Keratinocyte (primary cell): ENCODE data around the gene MTCL1. TPM values are rescaled to one million over a fixed set of nuclear protein-coding genes. Genes with fewer than 3 reads are reported as not detected.

Experiments used
- DNase-seq: peaks from one replicate; pipeline ENCODE4 v3.0.0-alpha.2; 2011; ENCODE audit warnings: low read depth, missing footprints, low spot score
- FAIRE-seq: peaks from 2 replicates; lab custom pipeline; 2011; peaks lifted over from hg19 to GRCh38; lab: Jason Lieb, UNC
- H2AFZ ChIP-seq: 2 replicates; pipeline ENCODE4 v1.6.0; 2012; ENCODE audit warnings: low read length, control low read depth, inconsistent platforms; ENCODE audit not compliant: control insufficient read depth
- H3K27ac ChIP-seq: 2 replicates; pipeline ENCODE4 v1.5.1; 2011; ENCODE audit warnings: low read length; ENCODE audit not compliant: control insufficient read depth, insufficient read depth
- H3K27me3 ChIP-seq: 3 replicates; pipeline ENCODE4 v1.6.0; 2011; ENCODE audit warnings: low read length; ENCODE audit not compliant: control insufficient read depth, insufficient read depth; ENCODE audit errors: extremely low read depth
- H3K36me3 ChIP-seq, 2 experiments: 2 replicates in 1 of 2; 3 replicates in 1 of 2; pipeline ENCODE4 v1.5.1; 2011; ENCODE audit warnings: low read length in 2 of 2, mild to moderate bottlenecking in 1 of 2; ENCODE audit not compliant: control insufficient read depth in 2 of 2, insufficient read depth in 2 of 2; ENCODE audit errors: extremely low read depth in 1 of 2
- H3K4me1 ChIP-seq: 3 replicates; pipeline ENCODE4 v1.5.1; 2011; ENCODE audit warnings: low read length; ENCODE audit not compliant: control insufficient read depth, insufficient read depth; ENCODE audit errors: extremely low read depth
- H3K4me2 ChIP-seq: 3 replicates; pipeline ENCODE4 v1.6.0; 2011; ENCODE audit warnings: low read depth, low read length; ENCODE audit not compliant: control insufficient read depth, insufficient read depth; ENCODE audit errors: extremely low read depth
- H3K4me3 ChIP-seq, 3 experiments: fragments of 200-600 bp in 1 of 3; sonication (generic) in 1 of 3; 2 replicates in 2 of 3; 3 replicates in 1 of 3; pipeline ENCODE4 v1.5.1; 2011 to 2016; ENCODE audit warnings: low read length in 3 of 3, mild to moderate bottlenecking in 3 of 3, control low read depth in 2 of 3, inconsistent platforms in 1 of 3, low read depth in 1 of 3, mixed read lengths in 1 of 3, mixed run types in 1 of 3, moderate library complexity in 1 of 3; ENCODE audit not compliant: control insufficient read depth in 2 of 3, insufficient read depth in 2 of 3; ENCODE audit errors: extremely low read depth in 1 of 3
- H3K79me2 ChIP-seq: 2 replicates; pipeline ENCODE4 v1.6.0; 2012; ENCODE audit warnings: low read length; ENCODE audit not compliant: control insufficient read depth, insufficient read depth
- H3K9ac ChIP-seq: 3 replicates; pipeline ENCODE4 v1.6.0; 2011; ENCODE audit warnings: low read length; ENCODE audit not compliant: control insufficient read depth, insufficient read depth; ENCODE audit errors: extremely low read depth
- H3K9me1 ChIP-seq: 3 replicates; pipeline ENCODE4 v1.6.0; 2011; ENCODE audit warnings: low read length; ENCODE audit not compliant: control insufficient read depth, insufficient read depth; ENCODE audit errors: extremely low read depth
- H3K9me3 ChIP-seq: 2 replicates; pipeline ENCODE4 v1.5.1; 2012; ENCODE audit warnings: low read depth, low read length; ENCODE audit not compliant: control insufficient read depth
- H4K20me1 ChIP-seq: 3 replicates; pipeline ENCODE4 v1.6.0; 2011; ENCODE audit warnings: low read length; ENCODE audit not compliant: control insufficient read depth, insufficient read depth; ENCODE audit errors: extremely low read depth
- CTCF ChIP-seq, 3 experiments: IDR thresholded peaks in 1 of 3; conservative IDR thresholded peaks in 1 of 3; optimal IDR thresholded peaks in 1 of 3; 2 replicates in 2 of 3; 3 replicates in 1 of 3; pipeline versions ENCODE3 to v1.5.1; 2011; ENCODE audit warnings: low read length in 3 of 3, mild to moderate bottlenecking in 3 of 3, moderate library complexity in 2 of 3, control low read depth in 1 of 3, inconsistent platforms in 1 of 3; ENCODE audit not compliant: insufficient read depth in 2 of 3; ENCODE audit errors: extremely low read depth in 1 of 3
- EZH2 ChIP-seq: IDR thresholded peaks from one replicate; pipeline ENCODE4 v1.6.1; 2012; ENCODE audit warnings: inconsistent platforms, mild to moderate bottlenecking, low read length, moderate library complexity
- dilution Hi-C: fragments of 300-500 bp; cut with MboI; formaldehyde crosslinking; loops from one replicate; pipeline ENCODE4 v1.7.0; 2020; ENCODE audit warnings: low sequenced_read_pairs; ENCODE audit not compliant: extremely low pct_ligation_motif_present
- polyA plus RNA-seq, 5 experiments: library from polyadenylated mRNA; depleted of rRNA in 3 of 5; stranded (reverse) in 3 of 5; stranded (forward) in 1 of 5; unstranded in 1 of 5; fragments of >200 nt; gene quantifications; 1 replicate in 1 of 5; 2 replicates in 3 of 5; 3 replicates in 1 of 5; pipeline versions ENCODE4 v1.2.1 to v1.2.3, GENCODE V29; 2011 to 2012; ENCODE audit warnings: missing spikeins in 2 of 5, low read depth in 1 of 5, low replicate concordance in 1 of 5

MTCL1 gene
- polyA plus RNA-seq, 1 donor (not counting 4 experiments of a cell fraction or from before 2014, with no cell fraction given): 15.4 TPM

GRCh38 chr18:8834881-8835280, 129.5 kb downstream of the MTCL1 start:
- no peak for TF ChIP-seq CTCF (optimal IDR thresholded peaks at IDR 0.05 in 1 of 3, IDR thresholded peaks at IDR 0.05 in 1 of 3, conservative IDR thresholded peaks at IDR 0.05 in 1 of 3; ENCODE audit: extremely low read depth in 1 of 3, insufficient read depth in 2 of 3, low read length in 3 of 3)
- TF ChIP-seq EZH2: no peak

GRCh38 chr18:8835521-8835953, 130.2 kb downstream of the MTCL1 start:
- Histone ChIP-seq H3K4me2 (no peak overlapping the region), H3K9me3 (no peaks in the 10 kb centered on the region), H3K79me2 (no peaks in the 10 kb centered on the region), H2AFZ (no peak overlapping the region), H3K27me3 (no peaks in the 10 kb centered on the region), H3K4me1 (peaks cover 13% of the 10 kb centered on the region), H4K20me1 (no peaks in the 10 kb centered on the region), H3K4me3 (no peak overlapping the region), H3K36me3 (no peaks in the 10 kb centered on the region), H3K27ac (no peak overlapping the region), H3K9ac (no peak overlapping the region), H3K9me1 (no peaks in the 10 kb centered on the region)
- dilution Hi-C loops: no loop called here
- DNase-seq (no peak), FAIRE-seq (peak; percentile 9)
- TF ChIP-seq EZH2: no peak
- no peak for TF ChIP-seq CTCF (optimal IDR thresholded peaks at IDR 0.05 in 1 of 3, IDR thresholded peaks at IDR 0.05 in 1 of 3, conservative IDR thresholded peaks at IDR 0.05 in 1 of 3; ENCODE audit: extremely low read depth in 1 of 3, insufficient read depth in 2 of 3, low read length in 3 of 3)

More at GRCh38 chr18:8834881-8835280, 129.5 kb downstream of the MTCL1 start:
- peaks cover 16% of the 10 kb centered on the region for H3K4me1 ChIP-seq
- FAIRE-seq (no peak), DNase-seq (no peak)
- dilution Hi-C loops: no loop called here
- no peak overlapping the region for H2AFZ ChIP-seq
- H3K9ac ChIP-seq: no peak overlapping the region
- no peaks in the 10 kb centered on the region for H3K9me1 ChIP-seq
- H3K36me3 ChIP-seq: no peaks in the 10 kb centered on the region
- no peak overlapping the region for H3K4me3 ChIP-seq
- no peaks in the 10 kb centered on the region for H4K20me1 ChIP-seq
- no peak overlapping the region for H3K4me2 ChIP-seq
- H3K79me2 ChIP-seq: no peaks in the 10 kb centered on the region
- no peaks in the 10 kb centered on the region for H3K9me3 ChIP-seq
- no peaks in the 10 kb centered on the region for H3K27me3 ChIP-seq
- H3K27ac ChIP-seq: no peak overlapping the region
